HG03378 (cell line): ENCODE data around the gene BAZ1A.
"Not testable (repeated sequence)": the region's sequence is repeated elsewhere in the genome, so short reads cannot be mapped to it uniquely, and the experiment has no call there.

Experiments used
- ATAC-seq: cut with Tn5 transposase; IDR thresholded peaks from one replicate; pipeline ENCODE4 v1.9.1; 2021; ENCODE audit warnings: mild to moderate bottlenecking, moderate library complexity; ENCODE audit not compliant: unreplicated experiment

BAZ1A gene

DNA sequence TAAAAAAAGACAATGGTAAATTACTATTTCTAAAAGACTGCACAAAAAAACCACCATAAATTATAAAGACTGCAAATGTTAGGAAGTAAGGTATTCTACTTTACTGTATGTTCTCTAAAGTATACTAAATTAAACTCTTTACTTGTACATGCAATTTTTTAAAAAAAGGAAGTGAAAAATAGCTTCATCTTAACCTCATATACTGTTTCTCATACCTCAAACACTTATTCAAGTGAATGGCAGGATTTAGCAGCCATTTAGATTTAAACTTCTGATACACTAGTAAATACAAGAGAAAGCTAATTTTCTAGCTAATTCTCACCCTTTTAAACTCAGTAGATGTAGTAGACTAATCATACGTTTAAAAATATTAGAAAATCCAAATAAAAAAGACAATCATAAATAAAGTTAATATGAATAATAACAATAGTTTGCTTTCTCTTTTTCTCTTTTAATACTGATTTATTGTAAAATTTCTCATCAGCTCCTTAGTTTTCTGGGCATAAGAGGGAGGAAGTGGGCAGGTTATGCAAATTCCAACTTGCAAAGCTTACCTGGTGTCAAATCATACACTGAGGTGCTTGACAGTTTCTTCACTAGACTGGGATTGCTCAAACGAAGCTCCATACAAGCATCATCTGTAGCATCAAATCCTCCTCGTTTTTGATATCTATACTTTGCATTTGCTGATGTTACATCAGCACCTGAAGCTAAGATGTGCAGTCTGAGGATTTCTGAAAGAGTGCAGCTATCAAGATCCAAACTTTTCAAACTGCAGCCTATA is 89.7 kb downstream of the BAZ1A start:
- peak; percentile 63 for ATAC-seq

DNA sequence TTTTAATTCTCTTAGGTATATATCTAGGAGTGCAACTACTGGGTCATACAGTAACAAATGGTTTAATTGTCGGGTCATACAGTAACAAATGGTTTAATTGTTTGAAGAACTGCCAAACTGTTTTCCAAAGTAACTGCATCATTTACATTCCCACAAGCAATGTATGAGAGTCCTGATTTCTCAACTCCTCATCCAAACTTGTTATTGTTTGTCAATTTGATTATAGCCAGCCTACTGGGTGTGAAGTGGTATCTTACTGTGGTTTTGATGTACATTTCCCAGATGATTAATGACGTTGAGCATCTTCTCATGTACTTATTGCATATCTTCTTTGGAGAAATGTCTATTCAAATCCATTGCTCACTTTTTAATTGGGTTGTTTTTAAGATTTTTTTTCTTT is 93.1 kb downstream of the BAZ1A start:
- no peak for ATAC-seq

DNA sequence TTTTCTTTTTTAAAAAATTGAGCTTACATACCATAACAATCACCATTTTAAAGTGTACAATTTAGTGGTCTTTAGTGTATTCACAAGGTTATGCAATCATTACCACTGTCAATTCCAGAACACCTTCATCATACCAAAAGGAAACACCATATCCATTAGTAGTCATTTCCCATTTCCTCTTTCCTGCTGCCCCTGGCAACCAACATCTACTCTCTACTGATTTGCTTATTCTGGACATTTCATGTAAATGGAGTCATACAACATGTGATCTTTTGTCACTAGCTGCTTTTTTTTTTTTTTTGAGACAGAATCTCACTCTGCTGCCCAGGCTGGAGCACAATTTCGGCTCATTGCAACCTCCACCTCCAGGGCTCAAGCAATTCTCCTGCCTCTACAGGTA is 93.9 kb downstream of the BAZ1A start:
- no peak for ATAC-seq

DNA sequence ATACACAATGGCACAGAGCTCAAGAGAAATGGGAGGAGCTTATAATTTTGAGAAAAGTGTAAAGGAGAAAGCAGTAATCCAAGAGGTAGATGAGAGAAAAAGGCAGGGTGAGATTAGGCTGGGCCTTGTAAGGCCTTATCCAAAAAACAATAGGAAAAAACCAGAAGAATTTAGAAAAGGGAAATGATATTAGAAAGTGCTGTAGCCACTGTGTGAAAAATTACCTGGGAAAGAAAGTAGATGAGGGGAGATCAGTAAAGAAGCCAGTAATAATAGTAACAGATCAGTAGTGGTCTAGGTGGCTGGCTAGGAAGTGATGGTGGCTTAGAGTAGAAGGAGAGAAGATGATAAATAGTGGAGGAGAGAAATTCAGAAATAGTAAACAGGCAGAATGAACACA is 94.5 kb downstream of the BAZ1A start:
- no peak for ATAC-seq

DNA sequence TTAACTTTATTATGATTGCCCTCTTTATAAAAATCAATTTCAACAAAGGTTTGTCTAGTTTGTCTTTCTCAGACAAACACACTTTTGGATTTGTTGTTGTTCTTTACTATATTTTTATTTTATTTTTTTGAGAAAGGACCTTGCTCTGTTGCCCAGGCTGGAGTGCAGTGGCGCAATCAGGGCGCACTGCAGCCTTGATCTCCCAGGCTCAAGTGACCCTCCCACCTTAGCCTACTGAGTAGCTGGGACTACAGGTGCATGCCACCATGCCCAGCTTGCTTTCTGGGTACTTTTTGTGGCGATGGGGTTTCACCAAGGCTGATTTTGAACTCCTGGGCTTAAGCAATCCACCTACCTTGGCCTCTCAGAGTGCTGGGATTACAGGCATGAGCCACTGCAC is 96.4 kb downstream of the BAZ1A start:
- ATAC-seq = no peak

DNA sequence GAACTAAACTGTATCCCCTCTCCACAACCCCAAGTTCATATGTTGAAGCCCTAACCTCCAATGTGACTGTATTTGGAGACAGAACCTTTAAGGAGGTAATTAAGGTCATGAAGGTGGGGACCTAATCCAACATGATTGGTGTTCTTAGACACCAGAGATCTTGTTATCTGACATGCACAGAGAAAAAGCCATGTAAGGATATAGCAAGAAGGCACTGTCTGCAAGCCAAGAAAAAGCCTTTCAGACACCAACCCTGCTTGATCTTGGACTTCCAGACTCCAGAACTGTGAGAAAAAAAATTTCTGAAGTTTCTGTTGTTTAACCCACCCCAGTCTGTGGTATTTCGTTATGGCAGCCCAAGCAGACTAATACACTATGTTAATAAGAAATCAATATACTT is 98.5 kb downstream of the BAZ1A start:
- no peak for ATAC-seq

DNA sequence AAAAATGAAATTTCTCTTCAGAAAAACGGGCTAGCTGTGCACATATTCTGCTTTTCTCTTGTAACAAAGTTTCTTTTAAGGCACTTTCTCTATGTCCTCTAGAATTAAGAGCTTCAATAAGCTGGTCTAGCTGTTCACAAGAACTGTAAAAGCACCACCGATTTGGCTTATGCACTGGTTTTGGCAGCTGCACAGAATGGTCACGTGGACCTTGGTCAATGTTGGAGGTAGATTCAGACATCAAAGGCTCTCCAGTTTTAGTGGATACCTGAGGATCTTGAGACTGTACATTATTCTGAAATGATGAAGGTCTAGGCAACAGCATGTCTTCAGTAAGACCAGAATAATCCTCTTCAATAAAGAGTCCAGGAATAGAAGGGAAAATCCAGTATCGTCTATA is 99.2 kb downstream of the BAZ1A start:
- no peak for ATAC-seq

DNA sequence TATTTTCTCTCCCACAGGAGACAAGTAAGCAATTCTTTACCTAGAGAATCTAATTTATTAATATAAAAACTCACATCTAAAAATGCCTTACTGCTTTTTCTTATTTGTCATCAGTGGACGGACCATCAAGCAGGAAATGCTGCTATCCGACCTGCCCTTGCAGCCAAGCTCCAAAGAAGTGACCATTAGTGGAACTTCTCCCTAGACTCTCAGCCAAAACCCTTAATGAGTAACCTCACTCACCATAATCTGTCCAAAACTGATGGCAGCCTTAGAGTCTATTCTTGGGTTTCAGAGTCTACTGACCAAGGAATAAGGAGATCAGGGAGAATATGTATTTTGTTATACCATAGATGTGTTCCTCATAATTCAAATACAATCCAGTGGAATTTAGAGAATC is 99.8 kb downstream of the BAZ1A start:
- no peak for ATAC-seq

DNA sequence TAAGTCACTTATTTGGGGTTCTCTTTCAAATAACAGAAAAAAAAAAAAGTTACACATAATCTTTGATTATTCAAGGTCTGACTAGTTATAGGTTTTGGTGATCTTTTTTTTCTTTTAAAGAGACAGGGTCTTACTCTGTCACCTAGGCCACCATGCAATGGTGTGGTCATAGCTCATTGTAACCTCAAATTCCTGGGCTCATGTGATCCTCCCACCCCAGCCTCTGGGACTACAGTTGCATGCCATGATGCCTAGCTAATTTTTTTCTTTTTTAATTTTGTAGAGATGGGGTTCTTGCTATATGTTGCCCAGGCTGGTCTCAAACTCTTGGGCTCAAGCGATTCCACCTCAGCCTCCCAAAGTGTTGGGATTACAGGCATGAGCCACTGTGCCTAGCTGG is 104.3 kb downstream of the BAZ1A start:
- ATAC-seq = no peak

DNA sequence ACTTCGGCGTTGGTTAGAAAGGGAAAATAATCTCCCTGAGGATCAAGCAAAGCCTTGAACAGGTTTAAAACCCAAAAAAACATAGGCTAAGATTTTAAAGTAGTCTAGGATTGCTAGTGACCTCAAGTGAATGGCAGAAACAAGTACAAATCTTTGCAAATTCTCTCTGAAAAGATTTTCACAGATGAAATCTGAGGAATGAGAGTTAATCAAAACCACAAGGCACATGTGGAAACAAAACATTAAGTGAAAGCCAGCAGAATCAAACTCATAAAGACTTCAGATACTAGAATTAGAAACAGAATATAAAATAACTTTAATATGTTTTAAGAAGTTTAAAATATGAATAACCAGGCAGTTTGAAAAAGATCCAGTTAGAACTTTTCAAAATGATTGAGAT is 108.6 kb downstream of the BAZ1A start:
- ATAC-seq = no peak

DNA sequence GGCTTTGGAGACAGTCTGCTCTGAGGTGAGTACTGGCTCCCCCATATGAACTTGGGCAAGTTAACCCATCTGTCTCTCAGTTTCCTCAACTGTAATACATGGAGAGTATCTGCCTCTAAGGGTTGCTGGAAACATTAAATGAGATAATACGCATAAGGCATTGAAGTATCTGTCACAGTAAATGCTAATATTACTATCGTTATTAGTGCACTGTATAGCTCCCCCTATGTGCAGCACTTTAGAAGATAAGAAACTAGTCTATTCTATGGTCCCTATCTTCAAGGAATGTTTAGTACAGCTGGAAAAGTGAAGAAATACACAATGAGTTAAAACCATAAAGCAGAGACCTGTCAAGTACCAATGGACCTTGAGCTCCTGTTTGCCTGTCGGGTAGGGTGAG is 109.1 kb downstream of the BAZ1A start:
- no peak for ATAC-seq

DNA sequence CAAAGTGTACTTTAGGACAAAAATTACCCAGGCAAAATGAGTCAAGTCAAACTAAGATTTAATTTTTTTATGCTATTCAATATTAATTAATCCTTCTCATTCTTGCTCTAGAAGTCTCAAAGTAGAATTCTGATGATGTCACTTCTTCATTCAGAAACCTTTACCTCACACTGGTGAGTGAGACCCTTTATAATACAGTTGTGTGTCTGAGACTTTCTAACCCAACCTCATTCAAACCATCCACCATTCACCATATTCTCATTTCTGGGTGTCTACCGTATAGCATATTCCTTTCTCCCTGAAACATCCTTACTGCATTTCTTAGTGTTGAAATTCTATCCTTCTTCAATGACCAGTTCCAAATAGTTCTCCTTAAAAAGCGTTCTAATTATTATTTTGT is 119.9 kb downstream of the BAZ1A start:
- ATAC-seq = no peak

DNA sequence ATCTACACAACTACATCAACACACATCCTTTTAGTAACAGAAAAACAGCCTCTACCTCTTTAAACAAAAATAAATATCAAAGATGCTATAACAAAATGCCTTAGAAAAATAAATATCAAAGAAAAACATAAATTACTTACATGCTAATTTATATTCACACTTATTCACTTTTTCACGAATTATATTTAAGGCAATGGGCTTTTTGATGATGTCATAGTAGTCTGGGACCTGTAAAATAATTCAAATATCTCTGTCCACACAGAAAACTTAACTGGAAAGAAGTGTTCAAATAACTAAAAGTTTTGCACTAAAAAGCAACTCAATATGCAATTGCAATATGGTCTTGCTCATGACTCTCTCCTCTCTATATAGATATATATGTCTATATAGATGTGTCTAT is 120.5 kb downstream of the BAZ1A start:
- ATAC-seq = no peak

DNA sequence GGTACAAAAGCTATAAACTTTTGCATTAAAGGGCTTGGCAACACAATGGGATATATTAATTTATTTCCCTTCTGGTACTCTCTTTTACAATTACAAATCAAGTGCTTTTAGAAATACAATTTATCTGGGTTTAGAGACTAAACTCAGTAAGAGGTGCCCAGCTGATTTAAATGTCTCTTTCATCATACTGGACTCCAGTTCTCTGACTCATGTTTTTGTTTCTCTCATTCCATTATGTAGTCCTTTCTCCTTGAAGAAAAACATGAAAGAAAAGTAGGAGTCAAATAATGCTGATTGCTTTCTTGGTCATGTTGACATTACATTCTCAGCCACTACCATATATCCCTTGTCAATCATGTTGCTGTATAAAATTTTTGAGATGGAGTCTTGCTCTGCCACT is 124.5 kb downstream of the BAZ1A start:
- no peak for ATAC-seq

DNA sequence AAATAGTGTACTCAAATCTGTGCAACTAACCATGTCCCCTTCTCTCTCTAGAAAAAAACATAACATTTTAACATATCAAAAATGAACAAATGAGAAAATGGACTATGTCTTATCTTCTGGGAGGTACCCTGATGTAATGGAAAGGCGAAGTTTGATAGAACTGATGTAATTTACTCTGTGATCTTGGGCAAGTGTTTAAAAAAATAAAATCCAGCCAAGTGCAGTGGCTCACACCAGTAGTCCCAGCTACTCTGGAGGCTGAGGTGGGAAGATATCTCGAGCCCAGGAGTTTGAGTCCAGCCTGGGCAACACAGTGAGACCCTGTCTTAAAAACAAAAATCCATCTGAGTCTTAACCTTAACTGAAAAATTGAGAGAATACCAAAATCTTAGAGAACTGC is 124.9 kb downstream of the BAZ1A start:
- no peak for ATAC-seq

DNA sequence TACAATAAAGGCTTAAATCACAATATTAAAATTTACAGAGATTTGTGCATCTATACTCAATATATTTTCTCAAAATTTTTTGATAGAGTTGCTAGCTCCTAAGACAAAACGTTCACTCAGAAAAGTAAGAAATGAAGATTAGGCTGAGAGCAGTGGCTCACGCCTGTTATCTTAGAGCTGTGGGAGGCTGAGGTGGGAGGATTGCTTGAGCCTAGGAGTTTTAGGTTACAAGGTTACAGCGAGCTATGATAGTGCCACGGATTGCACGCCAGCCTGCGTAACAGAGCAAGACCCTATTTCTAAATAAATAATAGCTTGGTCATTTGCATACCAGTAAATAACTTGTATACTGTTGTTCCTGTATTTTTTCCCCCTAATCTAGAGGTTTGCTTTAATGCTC is 125.8 kb downstream of the BAZ1A start:
- no peak for ATAC-seq

DNA sequence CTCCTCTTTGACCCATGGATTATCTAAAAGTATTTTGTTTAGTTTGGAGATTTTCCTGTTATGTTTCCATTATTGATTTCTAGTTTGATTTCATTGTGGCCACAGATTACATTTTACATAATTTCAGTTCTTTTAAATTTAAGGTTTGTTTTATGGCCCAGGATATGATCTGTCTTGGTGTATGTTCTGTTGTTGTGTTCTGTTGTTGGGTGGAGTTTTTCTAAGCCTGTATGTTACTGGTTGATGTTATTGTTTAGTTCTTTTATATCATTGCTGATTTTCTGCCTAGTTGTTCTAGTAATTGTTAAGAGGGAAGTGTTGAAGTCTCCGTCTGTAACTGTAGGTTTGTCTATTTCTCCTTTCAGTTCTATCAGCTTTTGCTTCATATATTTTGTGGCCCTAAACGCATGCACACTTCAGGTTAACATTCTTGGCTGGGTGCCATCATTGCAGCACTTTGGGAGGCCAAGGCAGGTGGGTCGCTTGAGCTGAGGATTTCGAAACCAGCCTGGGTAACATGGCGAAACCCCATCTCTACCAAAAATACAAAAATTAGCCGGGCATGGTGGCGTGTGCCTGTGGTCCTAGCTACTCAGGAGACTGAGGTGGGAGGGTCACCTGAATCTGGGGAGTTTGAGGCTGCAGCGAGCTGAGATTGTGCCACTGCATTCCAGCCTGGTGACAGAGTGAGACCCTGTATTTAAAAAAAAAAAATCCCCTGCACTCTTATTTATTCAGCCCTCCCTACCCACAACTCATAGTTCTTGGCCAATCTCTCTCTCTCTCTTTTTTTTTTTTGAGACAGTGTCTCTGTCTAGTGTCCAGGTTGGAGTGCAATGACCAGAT is 132.7 kb downstream of the BAZ1A start:
- ATAC-seq = no peak

DNA sequence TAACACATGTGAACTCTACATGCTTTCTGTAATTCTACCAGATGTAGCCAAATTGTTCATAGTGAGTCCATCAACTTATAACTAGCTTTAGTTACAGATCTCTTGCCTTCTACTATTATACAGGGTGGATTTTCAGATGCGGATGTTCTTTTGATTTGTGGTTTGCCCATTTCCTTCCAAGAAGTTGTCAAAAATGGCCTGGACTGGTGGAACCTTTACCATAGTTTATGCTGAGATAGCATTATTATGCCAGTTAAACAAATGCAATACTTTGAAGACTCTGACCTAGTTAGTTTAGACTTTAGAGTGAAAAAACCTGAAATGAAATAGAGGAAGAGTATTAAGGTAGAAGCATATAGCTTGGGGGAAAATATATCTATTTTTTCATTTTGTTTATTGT is 133.3 kb downstream of the BAZ1A start:
- no peak for ATAC-seq

DNA sequence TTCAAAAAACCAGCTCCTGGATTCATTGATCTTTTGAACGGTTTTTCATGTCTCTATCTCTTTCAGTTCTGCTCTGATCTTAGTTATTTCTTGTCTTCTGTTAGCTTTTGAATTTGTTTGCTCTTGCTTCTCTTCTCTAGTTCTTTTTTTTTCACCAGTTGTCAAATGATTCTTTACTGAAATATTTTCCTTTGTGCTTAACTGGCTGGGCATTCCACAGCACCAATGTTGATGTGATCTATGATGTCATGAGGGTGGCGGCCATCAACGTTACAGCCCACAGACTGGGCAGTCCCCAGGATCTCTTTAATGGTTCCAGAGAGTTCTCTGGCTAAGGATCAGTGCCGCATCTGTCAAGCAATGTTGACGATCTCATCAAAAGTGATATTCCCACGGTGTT is 135.0 kb downstream of the BAZ1A start:
- not testable (repeated sequence) for ATAC-seq

DNA sequence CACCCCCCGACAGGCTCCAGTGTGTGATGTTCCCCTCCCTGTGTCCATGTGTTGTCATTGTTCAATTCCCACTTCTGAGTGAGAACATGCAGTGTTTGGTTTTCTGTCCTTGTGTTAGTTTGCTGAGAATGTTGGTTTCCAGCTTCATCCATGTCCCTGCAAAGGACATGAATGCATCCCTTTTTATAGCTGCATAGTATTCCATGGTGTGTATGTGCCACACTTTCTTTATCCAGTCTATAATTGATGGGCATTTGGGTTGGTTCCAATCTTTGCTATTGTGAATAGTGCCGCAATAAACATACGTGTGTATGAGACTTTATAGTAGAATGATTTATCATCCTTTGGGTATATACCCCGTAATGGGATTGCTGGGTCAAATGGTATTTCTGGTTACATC is 138.1 kb downstream of the BAZ1A start:
- not testable (repeated sequence) for ATAC-seq

DNA sequence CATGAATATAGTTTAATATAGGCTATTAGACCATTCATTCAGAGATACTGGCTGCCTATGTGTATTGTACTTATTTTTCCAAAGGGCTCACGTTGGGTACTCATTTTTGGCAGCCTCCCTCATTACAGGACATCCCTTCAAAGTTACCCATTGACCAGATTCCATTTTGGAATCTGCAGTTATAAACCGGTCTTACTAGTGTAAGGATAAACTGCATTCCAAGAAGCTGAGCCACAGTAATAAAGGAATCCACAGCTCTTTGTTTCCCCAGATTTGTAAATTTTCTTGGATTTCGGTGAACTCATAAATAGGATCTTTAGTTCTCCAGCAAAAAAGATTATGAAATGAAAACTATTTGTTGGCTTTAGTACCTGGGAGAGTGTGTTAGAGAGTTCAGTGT is 141.9 kb downstream of the BAZ1A start:
- no peak for ATAC-seq

DNA sequence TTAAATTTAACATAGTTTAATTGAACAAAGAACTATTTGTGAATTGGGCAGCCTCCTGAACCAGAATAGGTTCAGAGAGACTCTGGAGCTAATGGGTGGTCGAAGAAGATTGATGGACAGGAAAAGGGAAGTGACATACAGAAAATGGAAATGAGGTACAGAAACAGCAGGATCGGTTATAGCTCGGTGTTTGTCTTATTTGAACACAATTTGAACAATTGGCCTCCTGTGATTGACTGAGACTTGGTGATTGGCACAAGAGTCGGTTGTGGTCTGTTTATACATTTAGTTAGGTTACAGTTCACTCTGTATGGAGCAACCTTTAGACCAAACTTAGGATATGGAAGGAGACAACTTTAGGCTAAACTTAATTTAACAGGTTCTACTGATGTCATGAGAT is 142.4 kb downstream of the BAZ1A start:
- no peak for ATAC-seq
